ENCODE results near the gene G6PC2. TPM values are rescaled to one million over a fixed set of nuclear protein-coding genes. Genes with fewer than 3 reads are reported as not detected.

The G6PC2 gene, protein sequence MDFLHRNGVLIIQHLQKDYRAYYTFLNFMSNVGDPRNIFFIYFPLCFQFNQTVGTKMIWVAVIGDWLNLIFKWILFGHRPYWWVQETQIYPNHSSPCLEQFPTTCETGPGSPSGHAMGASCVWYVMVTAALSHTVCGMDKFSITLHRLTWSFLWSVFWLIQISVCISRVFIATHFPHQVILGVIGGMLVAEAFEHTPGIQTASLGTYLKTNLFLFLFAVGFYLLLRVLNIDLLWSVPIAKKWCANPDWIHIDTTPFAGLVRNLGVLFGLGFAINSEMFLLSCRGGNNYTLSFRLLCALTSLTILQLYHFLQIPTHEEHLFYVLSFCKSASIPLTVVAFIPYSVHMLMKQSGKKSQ
- not detected in 2 replicates for total RNA-seq

GRCh38 chr2:168901003-168901402, at the start of gene G6PC2:
Gene G6PC2 (plus strand): TSS chr2:168901291. CDS start chr2:168901332, 41 bp downstream.

DNA sequence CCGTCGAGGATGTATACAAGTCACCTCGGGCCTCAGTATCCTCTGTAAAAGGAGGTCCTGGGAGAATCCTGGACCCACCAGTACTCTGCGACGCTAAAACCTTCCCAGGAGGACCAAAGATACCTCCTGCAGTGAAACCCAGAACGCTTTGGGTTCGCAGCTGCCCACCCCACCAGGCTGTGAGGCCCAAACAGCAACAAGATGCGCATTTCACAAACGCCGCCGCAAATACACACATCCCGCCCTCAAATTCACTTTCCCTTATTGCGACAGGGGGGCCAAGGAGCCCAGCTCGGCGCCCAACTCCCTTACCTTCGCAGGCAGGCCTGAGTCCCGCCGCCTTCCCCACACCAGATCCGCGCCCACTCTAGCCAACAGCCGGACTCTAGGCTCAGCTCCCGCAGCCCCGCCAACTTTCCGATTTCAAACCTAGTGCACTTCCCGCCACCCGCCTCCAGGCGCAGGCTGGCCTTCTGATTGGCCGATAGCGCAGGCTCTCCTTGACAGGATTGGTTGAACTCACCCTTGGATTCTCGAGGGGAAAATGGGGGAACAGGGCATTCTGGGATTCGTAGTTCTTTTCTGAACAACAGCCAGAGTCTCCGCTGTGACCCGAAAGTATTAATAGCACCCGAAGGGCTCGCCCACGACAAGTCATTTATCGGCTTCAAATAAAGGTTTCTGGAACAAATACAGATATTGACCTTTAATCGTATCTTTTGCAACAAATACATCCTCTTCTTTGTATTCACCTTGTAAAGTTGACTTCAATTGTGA, 10.9 kb upstream of the G6PC2 start, which contains the start of gene SPC25:
SPC25 (minus strand) TSS at position 425 of the 777 bp plus-strand sequence. CDS start 911 bp downstream, outside the sequence.

Other genes starting within 250 kb of the G6PC2 start
- gene NOSTRIN, start 98.7 kb upstream of the G6PC2 start, total RNA-seq, result 0.09 and 0.22 TPM in 2 replicates
- 0.76 and 1.4 TPM in 2 replicates for gene SPC25, start 10.9 kb upstream of the G6PC2 start, total RNA-seq
- not detected in 2 replicates for gene ABCB11, start 130.0 kb downstream of the G6PC2 start, total RNA-seq
- gene DHRS9, start 168.3 kb downstream of the G6PC2 start, total RNA-seq, result not detected in 2 replicates